ENCODE results near the gene HOXA5.

The HOXA5 gene

DNA sequence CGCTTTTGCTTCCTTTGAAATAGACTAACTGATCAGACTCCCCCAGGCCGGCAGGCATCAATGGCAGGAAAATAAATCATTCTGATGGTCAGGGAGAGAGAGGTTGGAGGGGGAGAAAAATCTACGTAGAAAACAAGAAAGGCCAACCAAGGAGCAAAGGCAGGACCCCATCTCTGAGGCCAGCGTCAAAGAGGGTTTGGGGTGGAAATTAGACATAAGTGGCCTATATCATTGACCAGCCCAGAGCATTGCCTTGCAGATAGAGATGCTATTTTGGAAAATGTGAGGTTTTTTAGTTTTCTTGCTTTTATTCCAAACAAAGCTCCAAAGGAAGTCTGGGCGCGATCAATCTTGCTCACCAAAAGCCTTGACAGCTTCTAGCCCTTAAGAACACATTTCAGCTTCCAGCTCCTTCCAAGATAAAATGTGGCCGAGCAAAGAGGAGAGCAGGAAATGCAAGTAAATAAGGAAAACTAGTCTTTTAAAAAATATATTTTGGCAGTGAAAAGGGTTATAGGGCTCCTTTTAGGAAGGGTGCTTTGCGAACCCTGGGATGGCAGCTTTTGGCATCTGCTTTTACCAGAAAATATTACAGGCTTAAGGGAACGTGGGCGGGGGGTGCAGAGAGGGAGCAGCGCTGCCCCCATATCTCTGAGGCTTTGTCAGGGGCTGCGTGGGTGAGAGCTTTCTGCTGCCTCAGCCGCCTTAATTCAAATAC, 39.0 kb downstream of the HOXA5 start:
- no peak for DNase-seq

DNA sequence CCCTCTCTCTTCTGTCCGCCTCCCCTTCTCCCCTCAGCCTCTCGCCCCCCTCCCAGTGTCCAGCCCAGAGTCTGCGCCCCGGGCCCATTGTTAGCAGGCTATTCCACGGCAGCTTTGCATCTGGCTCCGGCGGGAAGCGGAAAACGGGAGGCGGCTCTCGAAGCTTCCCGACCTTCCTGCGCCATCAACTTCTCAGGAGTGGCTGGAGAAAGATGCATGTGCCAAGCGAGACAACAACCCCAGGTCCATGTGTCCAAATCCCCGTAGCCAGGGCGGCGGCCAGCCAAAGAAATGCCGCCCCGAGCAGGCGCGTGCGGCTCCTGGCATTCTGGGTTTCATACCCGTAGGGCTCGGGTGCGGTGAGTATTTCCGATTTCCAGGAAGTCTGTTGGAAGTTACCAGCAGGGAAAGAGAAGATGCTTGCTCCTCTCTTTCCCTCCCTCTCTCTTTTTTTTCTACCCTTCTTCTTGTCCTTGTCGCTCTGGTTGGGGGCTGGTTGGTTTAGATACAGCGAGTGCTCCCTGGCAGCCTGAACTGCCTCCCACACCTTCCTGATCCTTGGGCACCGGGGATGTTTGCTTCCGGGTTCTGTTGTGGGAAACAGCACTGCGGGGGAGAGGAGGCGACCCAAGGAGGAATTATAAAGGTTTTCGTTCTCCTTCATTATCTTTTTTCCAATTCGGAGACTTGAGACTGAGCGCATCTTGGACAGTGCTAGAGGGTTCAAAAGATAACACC, 39.8 kb downstream of the HOXA5 start:
- no peak for DNase-seq

DNA sequence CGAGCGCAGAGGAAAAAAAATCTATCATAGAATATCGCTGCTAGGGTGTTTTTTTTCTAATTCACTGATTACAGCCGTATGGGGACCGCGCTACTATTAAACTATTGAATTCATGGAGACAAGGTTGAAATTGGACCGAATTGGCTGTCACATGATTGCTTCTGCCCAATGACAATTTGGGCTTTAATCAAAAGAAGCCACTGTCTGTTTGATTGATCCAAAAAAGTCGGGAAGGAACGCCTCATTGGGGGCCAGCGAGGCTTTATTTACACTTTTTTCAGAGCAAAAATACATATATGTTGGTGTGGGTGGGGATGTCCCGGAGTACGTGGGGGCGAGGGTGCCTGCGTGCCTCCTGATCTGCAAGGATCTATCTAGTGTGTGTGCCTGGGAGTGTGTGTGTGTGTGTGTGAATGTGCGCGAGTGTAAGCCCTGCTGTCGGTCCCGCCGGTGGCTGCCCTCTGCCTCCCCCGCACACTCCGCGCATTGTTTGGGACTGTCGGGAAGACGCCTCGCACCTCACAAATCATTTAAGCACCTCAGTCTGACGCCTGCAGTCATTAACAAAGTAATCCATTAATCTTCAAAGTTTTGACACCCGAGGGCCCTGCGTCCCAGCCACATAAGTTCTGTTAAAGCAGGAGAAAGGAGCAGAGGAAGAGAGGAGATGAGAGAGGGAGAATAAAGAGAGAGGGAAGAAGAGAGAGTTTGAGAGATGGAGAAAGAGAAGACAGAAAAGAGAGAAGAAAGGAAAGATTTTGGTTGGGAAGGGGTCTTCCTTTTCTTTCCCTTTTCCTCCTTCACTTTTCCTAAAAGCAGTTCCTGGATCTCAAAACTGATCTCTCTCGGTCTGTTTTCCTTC, 40.7 kb downstream of the HOXA5 start, which contains the start of gene HOXA2:
HOXA2 (minus strand) TSS at position 103 of the 862 bp plus-strand sequence. CDS start 183 bp downstream, outside the sequence.
- no peak for DNase-seq

- DNase-seq, result no peak
These were observed 41.4 kb downstream of the HOXA5 start for GRCh38 chr7:27101957-27102580.

- DNase-seq, result no peak
These were observed 42.1 kb downstream of the HOXA5 start for GRCh38 chr7:27101171-27101956.

GRCh38 chr7:27100694-27101170, 42.7 kb downstream of the HOXA5 start:
- no peak for DNase-seq

DNA sequence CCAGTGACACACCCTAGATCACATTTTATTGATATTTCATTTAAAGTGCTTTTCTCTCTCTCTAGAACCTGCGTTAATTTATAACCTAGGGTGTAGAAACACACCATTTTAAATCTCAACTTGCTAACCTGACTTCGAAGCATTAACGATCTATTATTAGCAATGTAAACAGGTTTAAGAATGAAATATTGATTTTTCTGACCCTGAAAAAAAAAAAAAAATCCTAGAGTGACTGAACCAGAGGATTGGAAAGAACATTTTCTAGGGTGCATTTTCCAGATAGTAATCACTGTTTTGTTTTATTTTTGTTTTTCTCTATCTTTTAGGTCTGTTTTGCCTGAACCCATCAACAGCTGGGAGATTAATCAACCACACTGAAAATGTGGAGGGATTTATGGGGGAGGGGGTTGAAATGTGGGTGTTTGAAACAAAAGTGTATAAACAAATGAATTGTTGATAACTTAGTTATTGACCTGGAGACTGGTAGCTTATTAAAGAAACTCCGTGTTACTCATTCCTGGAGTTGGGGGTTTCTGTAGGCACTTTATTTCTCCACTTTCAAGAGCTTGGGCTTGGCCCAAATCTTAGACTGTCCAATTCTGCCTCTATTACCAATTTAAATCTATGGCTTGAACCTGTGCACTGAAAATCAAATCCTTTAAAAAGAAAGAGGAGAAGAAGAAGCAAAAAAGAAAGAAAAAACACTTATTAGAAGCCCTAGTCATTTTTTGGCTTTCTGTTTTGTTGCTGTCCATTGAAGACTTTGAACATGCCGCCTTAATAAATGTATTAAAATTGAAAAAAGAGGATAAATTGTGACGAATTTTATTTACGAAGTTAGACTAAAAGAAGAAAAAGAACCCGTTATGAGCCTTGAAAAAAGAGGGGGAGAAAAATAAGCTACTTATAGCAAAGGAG, 43.8 kb downstream of the HOXA5 start:
- no peak for DNase-seq

DNA sequence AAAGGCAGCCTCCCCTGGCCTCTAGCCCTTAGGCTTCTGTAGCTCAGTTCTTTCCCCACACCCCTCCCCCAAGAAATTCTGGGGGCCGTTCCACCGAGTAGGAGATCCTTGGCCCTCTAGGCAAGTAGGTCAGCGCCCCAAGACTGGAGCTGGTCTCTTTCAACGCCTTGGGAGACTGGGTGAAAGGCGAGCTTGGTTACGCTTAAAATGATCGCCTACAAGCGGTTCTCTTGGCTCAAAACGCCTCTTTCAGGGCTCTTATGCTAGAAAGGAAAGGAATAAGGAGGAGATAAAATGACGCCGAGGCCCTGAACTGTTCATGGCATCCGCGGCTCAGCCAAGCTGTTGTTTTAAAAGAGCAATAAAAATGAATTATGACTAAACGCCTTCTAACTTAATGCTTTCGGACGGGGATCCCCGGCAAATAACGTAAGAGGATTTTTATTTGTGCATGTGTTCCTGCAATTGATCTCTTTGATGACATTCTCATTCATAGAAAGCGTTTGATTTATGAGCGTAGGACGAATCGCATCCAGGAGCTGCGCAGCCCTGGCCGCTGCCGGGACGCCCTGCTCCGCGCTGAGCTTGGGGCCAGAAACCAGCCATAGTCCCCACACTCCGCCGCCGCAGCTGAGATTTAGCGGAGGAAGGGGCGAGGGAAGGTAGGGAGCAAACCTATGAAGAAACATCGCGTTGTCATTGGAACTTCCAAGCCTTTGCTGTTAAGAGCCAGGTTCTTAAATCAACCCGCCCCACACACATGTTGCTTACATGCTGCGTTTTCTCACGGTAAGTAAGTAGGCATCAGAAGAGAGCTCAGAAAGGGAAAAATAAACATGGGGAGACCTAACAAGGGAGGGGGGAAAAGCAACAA, 44.7 kb downstream of the HOXA5 start:
- DNase-seq, result no peak

DNA sequence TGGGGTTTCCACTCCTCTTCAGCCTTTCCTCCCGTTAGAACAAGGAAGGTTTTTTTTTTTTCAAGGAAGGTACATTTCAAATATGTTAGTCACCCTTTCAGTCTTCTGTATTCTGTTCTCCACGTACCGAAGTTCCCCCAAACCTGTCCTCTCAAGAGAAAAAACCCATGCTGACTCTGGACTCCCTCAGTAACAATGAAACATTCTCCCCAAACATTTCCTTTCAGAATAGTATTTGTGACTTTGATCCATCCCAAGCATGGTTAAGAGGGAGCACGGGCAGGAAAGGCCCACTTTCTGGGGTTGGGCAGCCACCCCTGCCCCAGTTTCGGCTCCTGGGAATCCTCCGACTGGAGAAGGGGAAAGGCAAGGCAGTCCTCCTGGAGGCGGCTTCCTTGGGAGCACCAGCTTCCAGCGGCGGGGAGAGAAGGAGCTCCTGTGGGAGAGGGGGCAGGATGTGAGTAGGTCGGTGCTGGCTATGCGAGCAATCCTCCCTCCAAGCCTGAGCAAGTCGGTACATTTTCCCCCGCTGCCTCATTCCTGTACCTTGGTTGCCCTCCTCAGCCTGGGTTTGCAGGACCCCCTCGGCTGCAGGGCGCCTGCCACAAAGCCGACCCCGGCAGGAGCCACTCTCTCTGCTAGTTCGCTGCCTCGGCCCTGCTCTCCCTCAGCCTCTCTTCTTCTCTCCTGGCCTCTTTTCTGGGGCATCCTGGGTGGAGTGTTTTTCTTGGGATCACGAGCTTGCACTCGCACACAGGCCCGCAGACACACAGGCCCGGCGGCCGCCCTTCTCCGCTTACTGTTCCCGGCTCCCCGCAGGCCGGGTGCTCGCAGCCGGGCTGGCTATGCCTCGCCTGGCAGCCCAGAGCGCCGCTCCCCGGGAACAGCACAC, 45.5 kb downstream of the HOXA5 start:
- DNase-seq, result no peak

GRCh38 chr7:27096768-27097514, 46.5 kb downstream of the HOXA5 start:
- no peak for DNase-seq

DNA sequence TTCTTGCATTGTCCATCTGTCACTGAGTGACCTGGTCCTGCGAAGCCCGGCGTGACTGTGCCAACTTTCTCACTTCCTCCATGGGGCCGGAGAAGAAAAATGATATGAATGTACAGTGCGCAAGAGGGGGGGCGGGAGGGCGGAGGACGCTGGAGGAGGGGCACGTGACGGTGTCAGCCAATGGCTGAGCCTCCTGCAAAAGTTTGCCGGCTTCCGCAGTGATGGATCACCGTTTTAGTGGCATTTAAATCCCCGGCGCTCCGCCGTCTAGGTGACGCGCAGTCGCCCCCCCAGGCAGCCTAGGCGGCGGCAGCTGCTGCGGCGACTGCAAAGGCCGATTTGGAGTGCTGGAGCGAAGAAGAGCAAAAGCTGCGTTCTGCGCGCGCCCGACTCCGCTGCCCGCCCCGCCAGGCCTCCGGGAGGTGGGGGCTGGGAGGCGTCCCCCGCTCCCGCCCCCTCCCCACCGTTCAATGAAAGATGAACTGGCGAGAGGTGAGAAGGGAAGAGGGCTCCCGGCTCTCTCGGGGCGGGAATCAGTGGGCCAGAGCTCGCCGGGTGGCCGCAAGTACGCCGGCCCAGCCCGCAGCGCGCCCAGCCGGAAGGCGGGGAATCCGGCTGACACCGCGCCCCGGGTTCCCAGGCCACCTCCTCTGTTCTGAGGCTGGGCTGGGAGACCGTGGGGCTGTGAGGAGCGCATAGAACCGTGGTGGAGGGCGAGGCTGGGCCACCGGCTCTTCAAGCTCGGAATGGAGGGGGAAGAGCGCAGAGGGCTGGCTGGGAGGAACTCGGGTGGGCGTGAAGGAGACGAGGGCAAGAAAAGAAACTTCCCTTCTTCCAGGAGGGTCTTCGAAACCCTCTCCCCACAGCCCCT, 47.3 kb downstream of the HOXA5 start, which contains the start of gene HOXA1:
HOXA1 (minus strand) TSS at position 104 of the 871 bp plus-strand sequence; CDS start at position 16, 88 bp downstream.
- peak; percentile 68 for DNase-seq

DNA sequence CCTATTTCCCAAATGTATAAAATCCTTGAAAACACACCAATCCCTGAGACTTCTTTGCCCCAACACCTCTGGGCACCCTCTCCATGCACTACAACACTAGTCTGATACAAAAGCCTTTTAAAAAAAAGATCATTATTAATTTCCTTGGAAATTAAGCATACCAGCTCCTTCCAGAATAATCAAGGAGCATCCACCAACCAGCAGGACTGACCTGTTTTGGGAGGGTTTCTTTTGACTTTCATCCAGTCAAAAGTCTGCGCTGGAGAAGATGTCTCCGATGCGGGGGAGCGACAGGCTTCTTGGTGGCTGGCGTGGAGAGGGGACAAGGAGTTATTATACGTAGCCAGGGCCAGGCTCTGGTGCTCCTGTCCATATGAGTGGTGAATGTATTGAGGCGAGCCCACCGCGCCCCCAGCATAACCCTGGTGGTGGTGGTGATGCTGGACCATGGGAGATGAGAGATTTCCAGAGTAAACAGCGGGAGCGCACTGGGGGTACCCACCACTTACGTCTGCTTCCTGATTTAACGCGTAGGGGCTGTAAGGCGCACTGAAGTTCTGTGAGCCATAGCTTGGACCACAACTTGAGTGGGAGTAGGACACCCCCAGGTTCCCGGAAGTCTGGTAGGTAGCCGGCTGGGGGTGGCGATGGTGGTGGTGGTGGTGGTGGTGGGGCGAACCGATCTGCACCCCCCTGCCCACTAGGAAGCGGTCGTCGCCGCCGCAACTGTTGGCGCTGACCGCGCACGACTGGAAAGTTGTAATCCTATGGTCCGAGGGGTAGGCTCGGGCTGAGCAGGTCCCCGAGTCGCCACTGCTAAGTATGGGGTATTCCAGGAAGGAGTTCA, 48.2 kb downstream of the HOXA5 start:
- no peak for DNase-seq

- DNase-seq, result no peak
These were observed 49.0 kb downstream of the HOXA5 start for GRCh38 chr7:27094304-27095049.

DNA sequence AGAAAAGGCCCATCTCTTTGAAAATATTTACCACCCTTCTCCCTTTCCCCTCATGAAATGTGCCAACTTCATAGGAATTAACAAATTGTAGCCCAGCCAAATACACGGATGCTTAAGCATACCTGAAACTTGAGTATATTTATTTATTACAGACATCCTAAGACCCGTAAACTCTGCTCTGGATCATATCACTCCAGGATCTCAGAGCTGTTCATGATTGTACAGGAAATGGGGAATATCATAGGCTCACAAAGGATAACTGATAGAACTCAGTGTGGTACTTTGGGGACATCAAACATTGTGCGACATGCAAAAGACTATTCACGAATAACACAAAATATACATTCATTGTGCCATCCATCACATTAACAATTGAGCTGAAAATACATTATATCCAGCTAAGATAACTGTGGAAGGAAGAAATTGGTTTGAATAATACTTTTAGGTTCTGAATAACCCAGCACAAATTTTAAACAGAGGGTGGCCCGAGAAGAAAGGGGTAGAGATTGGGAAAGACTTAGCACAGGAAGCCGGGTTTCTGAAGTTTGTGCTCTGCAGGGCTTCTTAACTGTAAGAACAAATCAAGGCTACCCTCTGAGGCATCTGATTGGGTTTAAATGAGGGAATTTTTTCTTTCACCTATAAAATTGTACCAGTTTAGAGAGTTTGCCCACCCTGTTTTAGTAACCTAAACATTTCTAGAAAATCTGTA, 50.1 kb downstream of the HOXA5 start:
- DNase-seq, result no peak

DNA sequence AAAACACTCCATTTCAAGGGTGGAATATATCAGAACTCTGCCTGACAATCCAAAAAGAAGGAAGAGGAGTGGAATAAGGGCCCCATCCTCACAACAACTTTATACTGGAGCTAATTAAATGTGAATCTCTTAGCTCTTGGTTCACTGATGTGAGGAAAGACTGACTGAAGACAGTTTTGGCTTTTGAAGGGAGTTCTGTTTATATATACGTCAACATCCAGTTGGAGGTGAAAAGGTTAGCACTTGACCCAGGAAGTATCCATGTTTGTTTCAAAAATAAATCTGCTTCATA, 50.7 kb downstream of the HOXA5 start:
- DNase-seq, result no peak
